Psoas muscle (tissue), 8 donors: ENCODE data around the gene UBE2F. TPM values are rescaled to one million over a fixed set of nuclear protein-coding genes. Genes with fewer than 3 reads are reported as not detected.

Source experiments
- ATAC-seq, 4 donors: fragments of 200-7000 bp; cut with Tn5 transposase; one replicate each; pipeline ENCODE4 v1.9.1; 2020; ENCODE audit warnings: moderate library complexity in 3 of 4, mild to moderate bottlenecking in 2 of 4
- DNase-seq, 2 donors: peaks; one replicate each; pipeline ENCODE4 v3.0.0-alpha.2; 2020
- H3K27ac ChIP-seq: fragments of 200-600 bp; one replicate; pipeline ENCODE4 v1.8.0; 2022
- H3K27me3 ChIP-seq, 3 donors: fragments of 200-600 bp in 1 of 3; one replicate each; pipeline versions ENCODE4 v1.6.1 to v1.8.0; 2013 to 2022; ENCODE audit warnings: low read length in 2 of 3, mild to moderate bottlenecking in 2 of 3, moderate library complexity in 1 of 3; ENCODE audit not compliant: insufficient read depth in 3 of 3
- H3K36me3 ChIP-seq, 2 donors: fragments of 200-600 bp in 1 of 2; one replicate each; pipeline versions ENCODE4 v1.6.1 to v1.8.0; 2013 to 2022; ENCODE audit warnings: low read depth in 1 of 2, mild to moderate bottlenecking in 1 of 2, moderate library complexity in 1 of 2; ENCODE audit not compliant: insufficient read depth in 1 of 2
- H3K4me1 ChIP-seq: fragments of 200-600 bp; one replicate; pipeline ENCODE4 v1.8.0; 2022
- H3K4me3 ChIP-seq: fragments of 200-600 bp; one replicate; pipeline ENCODE4 v1.8.0; 2022; ENCODE audit warnings: mild to moderate bottlenecking
- H3K9me3 ChIP-seq: fragments of 200-600 bp; one replicate; pipeline ENCODE4 v1.8.0; 2022
- WGBS, 3 donors: extraction: QIAGEN DNeasy Blood & Tissue Kit; methylation state at CpG; one replicate each; pipeline versions ENCODE4 v1.1.6 to v1.1.7; 2013; 5-methylcytosine and 5-hydroxymethylcytosine counted together
- intact Hi-C, 2 donors: fragments of 100-400 bp; cut with DNase I; formaldehyde crosslinking; loops; one replicate each; pipeline versions ENCODE4 v1.11.0 to v1.14.2; 2022
- polyA plus RNA-seq, 3 donors: library from polyadenylated mRNA; stranded (reverse); fragments of 200-250 nt; gene quantifications; one replicate each; pipeline ENCODE4 v1.2.3, GENCODE V29; 2013
- total RNA-seq, 4 donors: library from RNA; stranded (reverse); fragmentation: NEBNext Ultra II Directional in 2 of 4; extraction: Animal tissue kit (Norgen Biotek cat#: 25700) in 2 of 4; gene quantifications; one replicate each; pipeline versions ENCODE4 v1.2.1 to v1.2.4, GENCODE V29; 2021 to 2023
- TF ChIP-seq, protein P1 (sequence below): fragments of 200-600 bp; IDR thresholded peaks from one replicate; pipeline ENCODE4 v1.8.0; 2022; ENCODE audit warnings: antibody characterized with exemption
- donor health status: healthy with polysubstance abuse.
- donor health status: DM: no; HTN: no; CAD: no; lungs with moderate emphysema.
- donor health status: Bipolar disorder and iron deficiency.
- donor health status: healthy.
- donor health status: DM: yes; HTN: yes; CAD: no.
- donor health status: DM: no; HTN: no; CAD: no.
- donor health status: DM: no; HTN: no; CAD: no.
- donor health status: DM: yes; HTN: yes; CAD: no.

Gene UBE2F
- total and polyA plus RNA-seq, 7 donors = 46.0 to 134 (median 67.5) TPM

DNA sequence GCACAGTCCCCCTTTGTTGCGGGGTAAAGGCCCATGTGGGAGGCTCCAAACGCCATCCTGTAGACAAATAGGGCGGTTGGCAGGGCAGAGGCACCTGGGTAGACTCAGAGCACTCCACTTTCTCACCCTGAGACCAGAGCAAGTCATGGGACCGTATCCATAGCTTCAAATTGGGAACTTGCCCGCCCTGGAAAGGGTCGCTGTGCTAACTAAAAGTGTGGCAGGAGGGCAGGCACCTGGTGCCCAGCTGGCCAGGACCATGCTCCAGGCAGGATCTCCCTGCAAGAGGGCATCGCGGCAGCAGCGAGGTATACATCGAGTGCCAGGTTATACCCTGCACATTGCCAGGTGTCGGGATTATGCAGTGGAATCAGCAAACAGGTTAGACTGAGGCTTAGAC lies 73.2 kb downstream of the UBE2F start:
- Histone ChIP-seq H3K4me1 (no peaks in the 10 kb centered on the region), H3K36me3 (peaks cover 2 to 89% of the 10 kb centered on the region in 2 donors), H3K9me3 (no peaks in the 10 kb centered on the region), H3K4me3 (no peak overlapping the region), H3K27ac (no peak overlapping the region), H3K27me3 (no peaks in the 10 kb centered on the region)
- 92 to 97% (median 94%) methylated on average over 11 of the region's 11 CpGs for WGBS, 3 donors
- DNase-seq (no peak), ATAC-seq (no peak)
- intact Hi-C loops = no loop called here
- TF ChIP-seq, protein P1, sequence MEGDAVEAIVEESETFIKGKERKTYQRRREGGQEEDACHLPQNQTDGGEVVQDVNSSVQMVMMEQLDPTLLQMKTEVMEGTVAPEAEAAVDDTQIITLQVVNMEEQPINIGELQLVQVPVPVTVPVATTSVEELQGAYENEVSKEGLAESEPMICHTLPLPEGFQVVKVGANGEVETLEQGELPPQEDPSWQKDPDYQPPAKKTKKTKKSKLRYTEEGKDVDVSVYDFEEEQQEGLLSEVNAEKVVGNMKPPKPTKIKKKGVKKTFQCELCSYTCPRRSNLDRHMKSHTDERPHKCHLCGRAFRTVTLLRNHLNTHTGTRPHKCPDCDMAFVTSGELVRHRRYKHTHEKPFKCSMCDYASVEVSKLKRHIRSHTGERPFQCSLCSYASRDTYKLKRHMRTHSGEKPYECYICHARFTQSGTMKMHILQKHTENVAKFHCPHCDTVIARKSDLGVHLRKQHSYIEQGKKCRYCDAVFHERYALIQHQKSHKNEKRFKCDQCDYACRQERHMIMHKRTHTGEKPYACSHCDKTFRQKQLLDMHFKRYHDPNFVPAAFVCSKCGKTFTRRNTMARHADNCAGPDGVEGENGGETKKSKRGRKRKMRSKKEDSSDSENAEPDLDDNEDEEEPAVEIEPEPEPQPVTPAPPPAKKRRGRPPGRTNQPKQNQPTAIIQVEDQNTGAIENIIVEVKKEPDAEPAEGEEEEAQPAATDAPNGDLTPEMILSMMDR = no peak

DNA sequence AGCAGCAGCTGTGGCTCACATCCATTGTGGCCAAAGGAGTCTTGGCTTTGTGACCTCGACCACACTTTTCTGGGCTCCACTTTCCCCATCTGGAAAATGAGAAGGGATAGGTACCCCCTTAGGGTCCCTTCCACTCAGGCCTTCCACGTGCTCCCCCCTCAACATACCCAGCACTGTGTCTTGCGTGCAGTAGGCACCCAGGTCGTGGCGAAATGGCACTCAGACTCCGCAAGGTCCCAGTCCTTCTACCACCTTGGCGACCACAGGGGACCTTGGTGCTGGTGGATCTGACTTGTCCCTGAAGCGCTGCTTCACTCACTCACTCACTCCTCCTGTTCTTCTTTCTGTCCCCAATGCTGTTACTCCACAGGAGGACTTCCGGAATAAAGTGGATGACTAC lies 74.1 kb downstream of the UBE2F start:
- H3K36me3 ChIP-seq = peaks cover 2 to 90% of the 10 kb centered on the region in 2 donors
- no peaks in the 10 kb centered on the region for H3K4me1 ChIP-seq
- no peak overlapping the region for H3K27ac ChIP-seq
- H3K4me3 ChIP-seq = no peak overlapping the region
- no peak for DNase-seq
- intact Hi-C loops = no loop called here
- no peak for ATAC-seq
- H3K27me3 ChIP-seq = no peaks in the 10 kb centered on the region
- H3K9me3 ChIP-seq = no peaks in the 10 kb centered on the region
- TF ChIP-seq, protein P1 = no peak
- 89 to 96% (median 92%) methylated on average over 9 of the region's 9 CpGs for WGBS, 3 donors

DNA sequence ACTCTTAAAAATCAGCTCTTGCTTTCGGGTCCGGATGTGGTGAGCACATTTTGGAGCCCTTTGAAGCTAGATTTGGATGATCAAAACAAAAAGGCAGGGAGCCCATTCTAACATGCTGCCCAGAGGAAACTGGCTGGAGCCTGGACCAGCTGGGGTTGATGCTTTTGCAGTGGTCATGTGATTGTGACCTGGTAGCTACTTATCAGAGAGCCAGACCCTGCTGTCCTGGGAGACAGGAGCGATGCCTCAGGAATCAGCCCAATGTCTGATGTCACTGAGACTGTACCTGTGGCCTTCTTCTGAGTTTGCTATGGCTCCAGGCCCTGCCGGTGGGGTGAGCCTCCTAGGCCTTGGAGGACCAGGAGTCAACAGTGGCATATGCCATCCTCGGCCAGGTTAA lies 75.3 kb downstream of the UBE2F start:
- 89 to 94% (median 92%) methylated on average over 5 of the region's 5 CpGs for WGBS, 3 donors
- Histone ChIP-seq H3K27me3 (no peaks in the 10 kb centered on the region), H3K9me3 (no peaks in the 10 kb centered on the region), H3K4me1 (no peaks in the 10 kb centered on the region), H3K4me3 (no peak overlapping the region), H3K27ac (no peak overlapping the region), H3K36me3 (peaks cover 2 to 83% of the 10 kb centered on the region in 2 donors)
- intact Hi-C loops = no loop called here
- DNase-seq (no peak), ATAC-seq (no peak)
- TF ChIP-seq, protein P1 = no peak

DNA sequence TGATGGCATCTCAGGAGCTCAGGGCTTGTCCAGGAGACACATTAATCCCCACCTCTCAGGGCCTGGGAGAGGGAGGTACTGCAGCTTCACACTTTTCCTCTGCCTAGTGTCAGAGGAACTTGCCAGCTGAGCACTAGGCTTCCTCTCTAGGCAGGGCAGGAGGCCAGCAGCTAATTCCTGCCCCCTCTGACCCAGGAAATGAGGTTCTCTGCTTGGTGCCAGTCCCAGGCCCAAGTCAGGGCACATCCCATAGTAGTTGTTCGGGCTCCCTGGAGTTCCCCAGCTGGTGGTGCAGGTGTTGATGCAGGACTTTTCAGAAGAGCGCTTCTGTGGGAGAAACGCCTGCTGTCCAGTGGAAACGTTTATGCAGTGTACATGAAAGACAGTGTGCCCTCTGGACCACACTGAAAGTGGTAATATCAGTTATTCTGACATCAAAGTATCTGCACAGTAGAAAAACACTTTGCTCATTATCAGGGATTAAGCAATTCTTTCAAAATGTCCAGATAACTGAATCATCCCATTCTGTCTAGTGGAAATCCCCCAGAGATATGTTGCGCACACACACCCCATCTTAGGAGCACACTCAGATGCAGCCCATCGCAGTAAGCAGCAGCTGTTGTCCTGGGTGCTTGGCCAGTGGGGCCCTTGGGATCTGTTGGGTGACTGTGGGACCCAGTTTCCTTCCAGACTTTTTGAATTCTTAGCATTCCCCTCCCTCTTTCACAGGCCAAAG lies 76.2 kb downstream of the UBE2F start:
- TF ChIP-seq, protein P1 = no peak
- no peaks in the 10 kb centered on the region for H3K27me3 ChIP-seq
- intact Hi-C loops = no loop called here
- ATAC-seq (peak in 1 of 4 donors; percentile 7), DNase-seq (no peak)
- no peak overlapping the region for H3K4me3 ChIP-seq
- 83 to 86% (median 84%) methylated on average over 6 of the region's 6 CpGs for WGBS, 3 donors
- no peak overlapping the region for H3K27ac ChIP-seq
- H3K9me3 ChIP-seq = no peaks in the 10 kb centered on the region
- H3K36me3 ChIP-seq = peaks cover 2 to 74% of the 10 kb centered on the region in 2 donors
- no peaks in the 10 kb centered on the region for H3K4me1 ChIP-seq

DNA sequence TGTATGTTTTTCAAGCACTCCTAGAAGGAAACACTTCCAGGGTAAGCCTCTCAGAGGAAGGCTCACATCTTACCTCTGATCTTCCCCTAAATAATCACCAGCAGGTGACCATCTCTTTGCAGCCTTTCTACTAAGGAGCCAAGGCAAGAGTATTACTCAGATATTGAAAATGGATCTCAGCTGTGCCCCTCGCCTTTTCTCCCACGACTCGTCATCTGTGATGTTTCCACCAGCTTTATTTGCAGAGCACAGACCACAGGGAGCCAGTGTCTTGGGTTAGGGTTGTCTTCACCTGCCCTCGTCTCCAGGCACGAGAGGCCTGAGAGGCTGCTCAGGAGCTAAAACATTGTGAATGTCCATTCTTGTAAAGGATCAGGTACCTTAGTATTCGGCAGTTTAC lies 77.0 kb downstream of the UBE2F start:
- Histone ChIP-seq H3K36me3 (peaks cover 2 to 67% of the 10 kb centered on the region in 2 donors), H3K27me3 (no peaks in the 10 kb centered on the region), H3K27ac (no peak overlapping the region), H3K9me3 (no peaks in the 10 kb centered on the region), H3K4me1 (no peaks in the 10 kb centered on the region), H3K4me3 (no peak overlapping the region)
- DNase-seq (no peak), ATAC-seq (no peak)
- intact Hi-C loops = no loop called here
- TF ChIP-seq, protein P1 = no peak
- WGBS, 3 donors = 92 to 93% (median 93%) methylated on average over 6 of the region's 6 CpGs
